HuH-7.5 (cell line): ENCODE results near the gene RNF175.

Experiments used
- DNase-seq: peaks from one replicate; pipeline ENCODE4 v3.0.0; 2011; ENCODE audit warnings: low spot score

The RNF175 gene

GRCh38 chr4:153785910-153786721 is 26.3 kb upstream of the RNF175 start:
- no peak for DNase-seq

GRCh38 chr4:153784166-153784699 is 24.4 kb upstream of the RNF175 start:
- no peak for DNase-seq

- DNase-seq: no peak
Measured at GRCh38 chr4:153782581-153782980, 22.8 kb upstream of the RNF175 start.

GRCh38 chr4:153781717-153782416 is 22.0 kb upstream of the RNF175 start:
- no peak for DNase-seq

GRCh38 chr4:153781280-153781679 is 21.5 kb upstream of the RNF175 start:
- DNase-seq: no peak

- no peak for DNase-seq
Measured at GRCh38 chr4:153780876-153781275, 21.1 kb upstream of the RNF175 start.

- DNase-seq: no peak
Measured at GRCh38 chr4:153780221-153780620, 20.4 kb upstream of the RNF175 start.

GRCh38 chr4:153778383-153778782 is 18.6 kb upstream of the RNF175 start:
- DNase-seq: no peak

- no peak for DNase-seq
Measured at GRCh38 chr4:153777421-153777820, 17.6 kb upstream of the RNF175 start.

GRCh38 chr4:153776601-153777000 is 16.8 kb upstream of the RNF175 start:
- DNase-seq: no peak

GRCh38 chr4:153773236-153773690 is 13.4 kb upstream of the RNF175 start:
- DNase-seq: no peak

- DNase-seq: no peak
Measured at GRCh38 chr4:153771046-153771445, 11.2 kb upstream of the RNF175 start.

- DNase-seq: no peak
Measured at GRCh38 chr4:153766758-153767157, 6.9 kb upstream of the RNF175 start.

GRCh38 chr4:153765894-153766293 is 6.1 kb upstream of the RNF175 start:
- DNase-seq: no peak

GRCh38 chr4:153764601-153765368 is 5.0 kb upstream of the RNF175 start:
- DNase-seq: no peak

GRCh38 chr4:153763404-153763803 is 3.6 kb upstream of the RNF175 start:
- DNase-seq: no peak

GRCh38 chr4:153758688-153759406 is 977 bp downstream of the RNF175 start:
- no peak for DNase-seq

- DNase-seq: no peak
Measured at GRCh38 chr4:153758136-153758535, 1.7 kb downstream of the RNF175 start.

- DNase-seq: no peak
Measured at GRCh38 chr4:153757407-153757806, 2.4 kb downstream of the RNF175 start.

- no peak for DNase-seq
Measured at GRCh38 chr4:153755186-153755585, 4.6 kb downstream of the RNF175 start.

GRCh38 chr4:153750197-153750817 is 9.5 kb downstream of the RNF175 start:
- peak; percentile 39 for DNase-seq
